Esophagus muscularis mucosa (tissue), 4 donors: ENCODE results near the gene NDUFA6.

ENCODE experiments used
- CTCF ChIP-seq, 3 experiments: fragments of 200-600 bp in 2 of 3; fragments of 450-650 bp in 1 of 3; sonication (generic) in 2 of 3; IDR thresholded peaks; one replicate each; pipeline ENCODE4 v1.5.1; 2017 to 2019; ENCODE audit warnings: antibody characterized with exemption in 3 of 3, mild to moderate bottlenecking in 2 of 3, moderate library complexity in 1 of 3
- EP300 ChIP-seq: sonication (generic); formaldehyde crosslinking; IDR thresholded peaks from one replicate; pipeline ENCODE4 v1.6.1; 2017; ENCODE audit warnings: antibody characterized with exemption
- POLR2A ChIP-seq: fragments of 450-650 bp; IDR thresholded peaks from one replicate; pipeline ENCODE4 v1.6.1; 2017; ENCODE audit warnings: antibody characterized with exemption, moderate library complexity, mild to moderate bottlenecking, low read depth
- POLR2AphosphoS5 ChIP-seq, 2 donors: sonication (generic); formaldehyde crosslinking; IDR thresholded peaks; one replicate each; pipeline ENCODE4 v1.6.1; 2017; ENCODE audit warnings: antibody characterized with exemption in 2 of 2

DNA sequence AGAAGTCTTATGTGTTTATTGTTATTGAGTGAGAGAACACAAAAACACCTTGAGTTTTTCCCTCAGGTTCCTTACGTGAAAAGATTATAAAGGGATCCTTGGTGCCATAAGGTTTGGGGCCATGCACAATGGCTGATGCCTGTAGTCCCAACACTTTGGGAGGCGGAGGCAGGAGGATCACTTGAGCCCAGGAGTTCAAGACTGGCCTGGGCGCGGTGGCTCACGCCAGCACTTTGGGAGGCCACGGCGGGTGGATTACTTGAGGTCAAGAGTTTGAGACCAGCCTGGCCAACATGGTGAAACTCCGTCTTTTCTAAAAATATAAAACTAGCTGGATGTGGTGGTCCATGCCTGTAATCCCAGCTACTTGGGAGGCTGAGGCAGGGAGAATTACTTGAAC is 5.7 kb downstream of the NDUFA6 start:
- TF ChIP-seq CTCF (IDR thresholded peaks at IDR 0.05) (no peak), POLR2A (no peak), POLR2AphosphoS5 (IDR thresholded peaks at IDR 0.05) (no peak), EP300 (no peak)
